Left renal cortex interstitium (tissue), 4 donors: ENCODE results near the gene EIF2AK3. TPM values are rescaled to one million over a fixed set of nuclear protein-coding genes. Genes with fewer than 3 reads are reported as not detected.
"Not testable (repeated sequence)": the region's sequence is repeated elsewhere in the genome, so short reads cannot be mapped to it uniquely, and the experiment has no call there.

ENCODE experiments used
- DNase-seq, 4 donors: peaks; one replicate each; pipeline ENCODE4 v3.0.0-alpha.2; 2013; ENCODE audit warnings: low read depth in 4 of 4, low spot score in 2 of 4, missing footprints in 1 of 4
- polyA plus RNA-seq, 4 donors: library from polyadenylated mRNA; unstranded; fragments of 120-200 nt; gene quantifications; one replicate each; pipeline ENCODE4 v1.2.1, GENCODE V29; 2013; ENCODE audit not compliant: insufficient read length in 4 of 4

The EIF2AK3 gene
- polyA plus RNA-seq, 4 donors: 22.9 to 28.2 (median 26.0) TPM

DNA sequence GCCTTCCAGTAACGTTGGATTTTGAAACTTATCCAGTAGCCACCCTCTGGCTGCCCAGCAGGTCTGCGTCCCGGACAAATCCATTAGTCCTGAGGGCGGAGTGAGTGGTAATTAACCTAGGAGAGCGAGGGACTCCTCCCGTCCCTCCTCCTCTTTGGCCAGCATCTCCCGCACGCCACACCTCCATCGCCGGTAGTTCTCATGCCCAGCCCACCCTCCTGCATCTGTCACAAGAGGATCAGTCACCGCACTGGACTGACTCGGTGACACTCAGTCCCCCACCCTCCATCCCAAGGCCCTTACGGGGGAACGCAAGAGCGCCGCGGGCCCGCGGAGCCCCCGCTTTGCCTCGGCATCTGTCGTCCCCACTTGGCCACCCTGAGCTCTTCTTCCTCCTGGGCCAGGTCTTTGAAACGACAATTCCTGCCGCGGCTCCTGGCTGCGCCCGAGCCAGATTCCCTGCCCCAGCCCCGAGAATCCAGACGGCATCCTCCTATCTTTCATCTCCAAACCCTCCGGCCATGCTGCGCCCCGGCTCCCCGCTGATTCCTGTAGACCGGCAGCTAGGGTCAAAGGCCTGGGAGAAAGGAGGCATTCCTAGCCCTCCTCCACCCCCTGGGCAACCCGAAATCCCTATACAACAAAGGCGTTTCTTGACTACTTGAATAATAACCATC is 77.5 kb downstream of the EIF2AK3 start:
- no peak for DNase-seq

DNA sequence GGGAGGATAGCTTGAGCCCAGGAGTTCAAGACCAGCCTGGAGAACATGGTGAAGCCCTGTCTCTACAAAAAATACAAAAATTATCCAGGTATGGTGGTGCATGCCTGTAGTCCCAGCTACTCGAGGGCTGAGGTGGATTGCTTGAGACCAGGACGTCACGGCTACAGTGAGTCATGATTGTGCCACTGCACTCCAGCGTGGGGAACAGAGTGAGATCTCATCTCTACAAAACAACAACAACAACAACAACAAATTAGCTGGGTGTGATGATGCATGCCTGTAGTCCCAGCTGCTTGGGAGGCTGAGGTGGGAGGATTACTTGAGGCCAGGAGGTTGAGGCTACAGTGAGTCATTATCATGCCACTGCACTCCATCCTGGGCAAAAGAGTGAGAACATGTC is 81.0 kb downstream of the EIF2AK3 start:
- not testable (repeated sequence) for DNase-seq

DNA sequence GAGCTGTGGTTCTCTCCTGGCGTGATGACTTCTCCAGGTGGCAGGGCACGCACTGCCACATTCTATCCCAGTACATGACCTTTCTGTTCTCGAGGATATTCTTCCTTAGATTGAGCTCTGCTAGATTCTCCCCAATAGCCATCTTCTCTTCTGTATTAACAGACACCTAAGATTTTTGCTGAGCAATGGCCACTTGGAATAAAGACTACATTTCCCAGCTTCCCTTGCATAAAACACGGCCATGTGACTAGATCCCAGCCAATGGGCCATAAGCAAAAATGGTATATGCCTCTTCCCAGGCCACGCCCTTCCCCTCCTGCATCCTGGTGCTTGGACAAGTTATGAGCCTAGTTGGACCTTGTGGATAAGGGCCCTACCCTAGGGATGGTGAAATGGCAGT is 82.1 kb downstream of the EIF2AK3 start:
- DNase-seq: no peak

DNA sequence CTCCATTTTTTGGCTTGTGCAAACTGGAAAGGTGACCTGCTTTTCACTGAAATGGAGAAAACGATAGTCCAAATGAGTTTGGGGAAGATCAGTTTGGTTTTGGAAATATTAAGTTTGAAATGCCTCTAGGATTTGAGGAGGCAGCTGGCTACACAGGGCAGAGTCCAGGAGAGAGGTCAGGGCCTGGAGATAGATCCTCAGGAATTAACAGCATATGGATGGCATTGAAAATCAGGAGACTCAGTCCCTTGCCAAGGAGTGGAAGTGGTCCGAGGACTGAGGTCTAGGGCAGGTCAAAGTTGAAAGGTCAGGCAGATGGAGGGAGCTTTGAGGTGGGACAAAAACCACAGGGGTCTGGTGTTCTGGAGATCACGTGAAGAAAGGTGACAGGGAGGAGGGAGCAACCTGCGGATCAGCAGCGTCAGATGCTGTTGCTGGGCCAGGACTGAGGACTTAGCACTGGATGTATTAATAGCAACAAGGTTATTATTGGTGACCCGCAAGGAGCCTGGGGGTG is 83.7 kb downstream of the EIF2AK3 start:
- DNase-seq: no peak

DNA sequence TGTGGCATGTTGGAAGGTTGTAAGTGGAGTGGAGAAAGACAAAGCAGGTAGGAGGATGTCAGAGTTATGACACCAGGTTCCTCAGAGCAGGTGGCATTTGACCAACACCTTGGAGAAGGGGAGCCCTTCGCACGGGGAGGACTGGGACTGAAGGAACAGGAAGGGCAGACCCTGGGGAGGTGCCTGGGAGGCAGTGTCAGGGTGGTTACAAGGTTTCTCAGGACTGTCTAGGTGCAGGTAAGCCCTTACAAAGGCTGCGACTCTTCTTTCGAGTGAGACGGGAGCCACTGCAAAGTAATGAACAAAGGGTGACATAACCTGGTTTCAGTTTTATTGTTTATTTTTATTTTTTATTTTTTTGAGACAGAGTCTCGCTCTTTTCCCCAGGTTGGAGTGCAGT is 84.6 kb downstream of the EIF2AK3 start:
- DNase-seq: no peak

DNA sequence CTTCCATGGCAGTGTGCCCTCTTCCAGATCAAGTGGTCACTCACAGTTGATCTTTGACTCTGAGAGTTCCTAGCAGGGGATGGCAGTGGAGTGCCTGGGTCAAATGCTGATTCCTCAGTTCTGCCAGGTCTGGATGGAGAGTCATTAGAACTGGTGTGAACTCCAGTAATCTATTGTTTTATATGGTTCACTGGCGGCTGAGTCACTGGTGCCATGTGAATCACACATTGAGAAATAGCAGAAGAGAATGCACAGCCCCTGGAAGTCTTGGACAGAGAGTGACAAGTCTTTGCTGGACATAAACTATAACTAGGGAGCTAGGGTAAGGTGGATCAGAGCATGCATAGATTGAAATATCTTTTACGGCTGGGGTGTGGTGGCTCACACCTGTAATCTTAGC is 86.9 kb downstream of the EIF2AK3 start:
- no peak for DNase-seq

DNA sequence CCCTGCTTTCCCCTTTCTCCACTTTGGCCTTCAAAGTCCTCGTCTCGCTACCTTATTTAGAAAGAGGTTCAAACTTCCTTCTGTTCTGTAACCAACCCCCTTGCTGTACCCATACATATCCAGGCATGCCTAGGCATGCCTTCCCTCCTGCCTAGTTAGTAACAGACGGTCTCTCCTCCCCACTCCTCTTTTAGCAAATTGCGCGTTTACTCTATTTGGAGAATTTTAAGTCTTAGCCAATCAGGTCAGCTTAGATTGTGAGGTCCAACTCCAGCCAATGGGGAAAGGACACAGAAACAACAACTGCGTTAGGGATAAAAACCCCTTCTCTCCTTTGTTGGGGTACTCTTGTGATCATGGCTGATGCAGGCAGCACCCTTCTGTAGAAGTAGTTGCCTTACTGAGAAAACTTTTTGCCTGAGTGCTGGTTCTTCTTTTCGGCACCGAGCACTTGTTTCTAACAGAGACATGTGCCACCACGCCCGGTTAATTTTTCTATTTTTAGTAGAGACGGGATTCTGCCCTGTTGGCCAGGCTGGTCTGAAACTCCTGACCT is 88.8 kb downstream of the EIF2AK3 start:
- DNase-seq: no peak

DNA sequence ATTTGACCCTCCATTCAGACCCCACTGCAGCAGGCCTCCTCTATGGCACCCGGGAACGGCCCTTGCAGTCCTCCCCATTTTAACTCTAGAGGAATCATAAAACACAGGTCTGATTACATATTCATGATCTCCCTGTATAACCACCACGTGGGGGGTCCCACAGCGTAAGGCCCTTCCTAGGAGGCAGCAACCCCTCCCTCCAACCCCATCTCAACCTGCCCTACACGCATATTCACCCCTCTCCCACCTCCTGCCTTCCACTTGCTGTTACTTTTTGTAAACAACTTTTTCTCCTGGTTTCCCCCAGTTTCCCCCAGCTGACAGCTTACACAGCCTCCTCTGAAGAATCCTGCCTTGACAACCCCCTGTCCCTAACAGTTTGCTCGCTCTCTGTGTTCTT is 89.6 kb downstream of the EIF2AK3 start:
- DNase-seq: no peak

DNA sequence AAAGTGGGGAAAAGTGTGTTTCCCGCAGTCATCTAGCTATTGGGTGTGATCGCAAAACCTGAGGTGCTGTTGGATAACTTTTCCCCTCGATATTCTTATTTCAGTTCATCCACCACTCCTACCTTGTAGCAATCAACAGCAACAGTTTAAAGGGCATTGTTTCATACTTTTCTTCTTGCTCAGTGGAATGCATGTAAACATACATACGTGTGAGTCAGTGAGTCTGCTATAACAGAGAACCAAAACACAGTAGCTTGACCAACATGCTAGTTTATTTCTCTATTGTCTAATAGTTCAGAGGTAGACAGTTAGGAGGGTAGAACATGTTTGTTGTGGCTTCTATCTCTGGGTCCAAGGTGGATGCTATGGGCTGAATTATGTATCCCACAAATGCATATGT is 97.2 kb downstream of the EIF2AK3 start:
- no peak for DNase-seq

DNA sequence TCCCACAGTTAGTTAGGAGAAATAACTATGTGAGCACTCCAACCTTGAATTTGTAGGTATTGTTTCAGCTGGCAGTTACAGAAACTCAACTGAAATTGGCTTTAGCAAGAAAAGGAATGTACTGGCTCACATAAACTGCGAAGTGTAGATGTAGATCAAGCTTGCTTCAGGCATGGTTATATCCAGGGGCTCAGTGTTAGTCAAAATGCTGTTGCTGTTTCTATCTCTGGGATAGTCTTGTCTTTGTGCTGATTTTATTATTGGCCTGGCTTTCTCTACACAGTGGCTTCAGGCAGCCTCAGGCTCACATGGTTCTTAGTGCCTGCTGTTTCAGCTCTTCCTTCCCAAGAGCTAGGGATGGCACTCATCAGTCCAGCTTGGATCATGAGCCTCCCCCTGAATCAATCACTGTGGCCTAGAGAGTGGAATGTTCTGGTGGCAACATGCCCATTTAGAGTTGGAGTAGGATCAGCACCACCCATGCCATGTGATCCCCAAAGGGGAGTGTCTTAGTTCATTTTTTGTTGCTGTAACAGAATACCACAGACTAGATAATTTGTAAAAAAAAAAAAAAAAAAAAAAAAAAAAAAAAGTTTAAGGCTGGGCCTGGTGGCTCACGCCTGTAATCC is 105.7 kb downstream of the EIF2AK3 start:
- DNase-seq: no peak

DNA sequence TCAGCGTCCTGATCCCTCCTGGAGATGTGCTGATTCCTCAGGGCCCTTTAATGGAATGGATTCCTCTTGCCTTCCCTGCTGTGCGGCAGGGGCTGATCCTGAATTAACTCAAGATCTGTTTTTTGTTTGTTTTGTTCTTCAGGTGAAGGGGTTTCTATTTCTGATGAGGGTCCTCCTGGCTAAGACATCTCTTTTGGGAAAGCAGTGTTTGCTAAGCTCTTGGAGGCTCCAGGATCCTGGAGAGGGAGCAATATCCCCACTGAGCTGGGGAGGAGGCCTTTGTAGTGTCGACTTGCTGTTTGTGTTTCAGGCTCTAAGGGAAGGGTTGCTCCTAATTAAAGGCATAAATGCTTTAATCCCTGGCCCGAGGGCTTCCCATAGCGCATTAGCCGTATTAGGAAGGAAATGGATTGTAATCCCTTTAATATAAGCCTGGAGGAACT is 109.5 kb downstream of the EIF2AK3 start:
- DNase-seq: no peak

Other genes starting within 250 kb of the EIF2AK3 start
- under 1 TPM; 0.06 to 0.20 (median 0.13) TPM for gene FOXI3, start 174.8 kb downstream of the EIF2AK3 start, polyA plus RNA-seq
- gene RPIA, start 64.2 kb upstream of the EIF2AK3 start, polyA plus RNA-seq: 10 to 100 TPM; 32.0 to 35.6 (median 33.4) TPM